K562 (cell line): ENCODE results near the gene AKT1S1. TPM values are rescaled to one million over a fixed set of nuclear protein-coding genes. Genes with fewer than 3 reads are reported as not detected.

ENCODE experiments used
- BRD9 ChIP-seq: fragments of 450-650 bp; IDR thresholded peaks from 2 replicates; pipeline ENCODE4 v1.6.1; 2018; ENCODE audit warnings: low read depth; ENCODE audit not compliant: partially characterized antibody
- CREB5 ChIP-seq: fragments of 250-450 bp; sonication (Bioruptor Pico); IDR thresholded peaks from 2 replicates; pipeline ENCODE4 v1.5.0; 2020; ENCODE audit warnings: mild to moderate bottlenecking
- E2F3 ChIP-seq: fragments of 250-450 bp; sonication (Bioruptor Pico); IDR thresholded peaks from 2 replicates; pipeline ENCODE4 v1.4.0; 2020; ENCODE audit warnings: mild to moderate bottlenecking
- ELK3 ChIP-seq: fragments of 450-650 bp; formaldehyde crosslinking; IDR thresholded peaks from 2 replicates; pipeline ENCODE4 v1.4.0; 2020; ENCODE audit warnings: mild to moderate bottlenecking
- GTF2F1 ChIP-seq: IDR thresholded peaks from 2 replicates; pipeline ENCODE4 v1.6.1; 2011; ENCODE audit warnings: low read depth, low read length, improper control_type of control experiment
- HBP1 ChIP-seq: fragments of 450-650 bp; formaldehyde crosslinking; IDR thresholded peaks from 2 replicates; pipeline ENCODE4 v1.4.0; 2022; ENCODE audit warnings: missing genetic modification characterization
- KHSRP ChIP-seq: fragments of 450-650 bp; IDR thresholded peaks from 2 replicates; pipeline ENCODE4 v1.6.1; 2017
- LEF1 ChIP-seq: fragments of 450-650 bp; IDR thresholded peaks from 2 replicates; pipeline ENCODE4 v1.6.1; 2016; ENCODE audit warnings: mild to moderate bottlenecking
- NCOA2 ChIP-seq, 2 experiments: fragments of 450-650 bp; IDR thresholded peaks; 2 replicates each; pipeline ENCODE4 v1.6.1; 2018; ENCODE audit warnings: mild to moderate bottlenecking in 2 of 2, moderate library complexity in 1 of 2; ENCODE audit not compliant: partially characterized antibody in 2 of 2
- SMAD2 ChIP-seq: fragments of 150-350 bp; IDR thresholded peaks from 2 replicates; pipeline ENCODE4 v1.6.1; 2014; ENCODE audit warnings: low read depth, mild to moderate bottlenecking, low read length
- TBL1XR1 ChIP-seq, 2 experiments: IDR thresholded peaks; 2 replicates each; pipeline ENCODE4 v1.6.1; 2012; ENCODE audit warnings: improper control_type of control experiment in 2 of 2, low read length in 2 of 2, mild to moderate bottlenecking in 1 of 2
- USF1 ChIP-seq: sonication (generic); formaldehyde crosslinking; IDR thresholded peaks from 2 replicates; pipeline ENCODE4 v1.9.0; 2022; ENCODE audit warnings: mild to moderate bottlenecking, missing genetic modification reagents
- ZBTB49 ChIP-seq: sonication (generic); formaldehyde crosslinking; IDR thresholded peaks from 2 replicates; pipeline ENCODE4 v1.8.0; 2022; ENCODE audit warnings: missing genetic modification reagents, mild to moderate bottlenecking, borderline replicate concordance
- ZFP91 ChIP-seq: sonication (generic); formaldehyde crosslinking; IDR thresholded peaks from 2 replicates; pipeline ENCODE4 v1.8.0; 2022; ENCODE audit warnings: mild to moderate bottlenecking, missing genetic modification reagents
- ZNF280B ChIP-seq: fragments of 250-450 bp; sonication (Bioruptor Pico); IDR thresholded peaks from 2 replicates; pipeline ENCODE4 v1.5.1; 2021; ENCODE audit warnings: mild to moderate bottlenecking
- polyA plus RNA-seq, 8 experiments: library from polyadenylated mRNA; depleted of rRNA in 4 of 8; stranded (reverse) in 5 of 8; unstranded in 3 of 8; fragments of >200 nt; fragmentation: Nextera tagmentation in 2 of 8; fragmentation: Illumina TruSeq in 1 of 8; extraction: Ambion mirVana in 2 of 8; extraction: Trizol in 1 of 8; gene quantifications; 2 replicates each; pipeline versions ENCODE4 v1.2.1 to v1.2.3, GENCODE V29; 2011 to 2014; ENCODE audit warnings: inconsistent platforms in 1 of 8, missing spikeins in 1 of 8
- total RNA-seq, 7 experiments: library from RNA; depleted of rRNA in 6 of 7; stranded (reverse); fragments of >200 nt in 6 of 7; fragmentation: Illumina TruSeq in 2 of 7; extraction: Trizol in 2 of 7; gene quantifications; 2 replicates each; pipeline versions ENCODE4 v1.2.1 to v1.2.3, GENCODE V29; 2011 to 2021; ENCODE audit warnings: low replicate concordance in 1 of 7

AKT1S1 gene
- total and polyA plus RNA-seq, 9 of the 15 experiments (the other 6 are each of a cell fraction or from before 2014, with no cell fraction given), result 1.2 to 50.3 (median 17.1) TPM

- TF ChIP-seq USF1 (CRISPR knock-in tag) (0 out of 2 replicates have a peak, but pooled peaks have one; percentile 2), E2F3 (no peak; the same call in 1 of the 2 replicates), SMAD2 (no peak), NCOA2 (IDR thresholded peaks at IDR 0.05; ENCODE audit: partially characterized antibody in 2 of 2) (no peak), HBP1 (CRISPR knock-in tag) (no peak), ZNF280B (no peak), ELK3 (CRISPR knock-in tag) (no peak), LEF1 (no peak), ZFP91 (no peak), KHSRP (no peak), TBL1XR1 (IDR thresholded peaks at IDR 0.05; ENCODE audit: low read length in 2 of 2) (no peak; a peak in 1 of 4 replicates), BRD9 (no peak), GTF2F1 (0 out of 2 replicates have a peak, but pooled peaks have one; percentile 24), ZBTB49 (CRISPR knock-in tag) (no peak), CREB5 (CRISPR knock-in tag) (no peak)
Observed at GRCh38 chr19:49866933-49867782, 10.0 kb downstream of the AKT1S1 start, which contains the start of gene PNKP (continued).
